ENCODE measurements around the gene SLC8B1.
A peak's percentile ranks its signal among the peaks of the same experiment; 100 is the strongest.

DNA sequence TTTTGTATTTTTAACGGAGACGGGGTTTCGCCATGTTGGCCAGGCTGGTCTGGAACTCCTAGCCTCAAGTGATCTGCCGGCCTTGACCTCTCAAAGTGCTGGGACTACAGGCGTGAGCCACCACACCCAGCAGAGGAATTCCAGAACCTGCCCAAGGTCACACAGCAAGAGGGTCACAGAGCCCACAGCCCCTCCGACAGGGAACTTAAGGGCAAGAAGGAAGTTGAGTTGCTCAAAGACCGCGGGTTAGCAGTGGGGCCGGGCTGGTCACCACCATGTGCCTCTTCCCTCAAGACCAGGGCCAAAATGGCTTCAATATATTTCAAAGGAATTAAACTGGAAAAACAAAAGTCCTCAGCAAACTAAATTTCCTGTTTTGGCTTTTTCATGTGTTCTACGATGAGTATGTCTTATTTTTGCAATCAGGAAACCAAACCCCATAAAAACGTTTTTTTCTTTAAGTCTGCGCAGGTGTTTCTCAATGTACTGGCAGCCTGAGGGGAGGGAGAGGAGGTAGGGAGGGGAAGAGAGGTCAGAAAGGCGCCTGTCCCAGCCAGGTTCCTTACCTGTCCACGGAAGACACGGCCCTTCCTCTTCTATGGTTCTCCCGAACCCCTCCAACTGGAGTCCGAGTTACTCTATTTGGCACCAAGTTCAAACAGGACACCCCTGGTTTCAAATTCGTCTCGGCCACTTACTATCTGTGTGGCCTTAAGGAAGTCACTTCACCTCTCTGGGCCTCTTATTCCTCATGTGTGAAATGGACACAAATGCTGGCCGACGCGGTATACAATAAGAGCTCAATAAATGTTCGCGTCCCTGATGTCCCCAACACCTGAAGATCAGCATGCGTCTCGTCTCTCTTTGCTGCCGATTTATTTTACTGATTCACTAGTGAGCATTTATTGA, 778 bp downstream of the SLC8B1 start:
- TF ChIP-seq, protein P1, sequence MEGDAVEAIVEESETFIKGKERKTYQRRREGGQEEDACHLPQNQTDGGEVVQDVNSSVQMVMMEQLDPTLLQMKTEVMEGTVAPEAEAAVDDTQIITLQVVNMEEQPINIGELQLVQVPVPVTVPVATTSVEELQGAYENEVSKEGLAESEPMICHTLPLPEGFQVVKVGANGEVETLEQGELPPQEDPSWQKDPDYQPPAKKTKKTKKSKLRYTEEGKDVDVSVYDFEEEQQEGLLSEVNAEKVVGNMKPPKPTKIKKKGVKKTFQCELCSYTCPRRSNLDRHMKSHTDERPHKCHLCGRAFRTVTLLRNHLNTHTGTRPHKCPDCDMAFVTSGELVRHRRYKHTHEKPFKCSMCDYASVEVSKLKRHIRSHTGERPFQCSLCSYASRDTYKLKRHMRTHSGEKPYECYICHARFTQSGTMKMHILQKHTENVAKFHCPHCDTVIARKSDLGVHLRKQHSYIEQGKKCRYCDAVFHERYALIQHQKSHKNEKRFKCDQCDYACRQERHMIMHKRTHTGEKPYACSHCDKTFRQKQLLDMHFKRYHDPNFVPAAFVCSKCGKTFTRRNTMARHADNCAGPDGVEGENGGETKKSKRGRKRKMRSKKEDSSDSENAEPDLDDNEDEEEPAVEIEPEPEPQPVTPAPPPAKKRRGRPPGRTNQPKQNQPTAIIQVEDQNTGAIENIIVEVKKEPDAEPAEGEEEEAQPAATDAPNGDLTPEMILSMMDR (IDR thresholded peaks at IDR 0.05): no peak
- peak; percentile 80 for TF ChIP-seq EZH2 (IDR thresholded peaks at IDR 0.05)
